ENCODE results near the gene FBXO31.
"Not testable (repeated sequence)": the region's sequence is repeated elsewhere in the genome, so short reads cannot be mapped to it uniquely, and the experiment has no call there.

Gene FBXO31

GRCh38 chr16:87384875-87385167 is 1.2 kb upstream of the FBXO31 start:
- not testable (repeated sequence) for H3K9ac ChIP-seq (ENCODE audit: low read depth, low read length, poor library complexity); H3K79me1 ChIP-seq (ENCODE audit: low read depth, low read length); H3K27me3 ChIP-seq (ENCODE audit: control insufficient read depth in 3 of 3, insufficient read depth in 3 of 3, low read depth in 1 of 3, low read length in 3 of 3); H3K4ac ChIP-seq (ENCODE audit: low read length); H2BK5ac ChIP-seq (ENCODE audit: low read length); H3K23ac ChIP-seq (ENCODE audit: low read depth, low read length, poor library complexity); H2BK15ac ChIP-seq (ENCODE audit: low read length); DNase-seq (ENCODE audit: low spot score); H3K36me3 ChIP-seq (replicated peaks in 1 of 2; ENCODE audit: control insufficient read depth in 2 of 2, insufficient read depth in 2 of 2, low read length in 2 of 2); H4K8ac ChIP-seq (ENCODE audit: low read depth, low read length); H3K14ac ChIP-seq (ENCODE audit: low read length); H4K91ac ChIP-seq (ENCODE audit: low read depth, low read length, poor library complexity); H3K9me3 ChIP-seq (replicated peaks in 1 of 2; ENCODE audit: control insufficient read depth in 2 of 2, insufficient read depth in 1 of 2, low read depth in 1 of 2, low read length in 2 of 2); H2BK12ac ChIP-seq (ENCODE audit: low read length)
- Histone ChIP-seq H2AFZ (ENCODE audit: low read length) (peak overlapping the region; percentile 98), H3K18ac (ENCODE audit: low read length) (peak overlapping the region; percentile 66), H3K4me2 (ENCODE audit: insufficient read depth, low read length, poor library complexity, severe bottlenecking) (peak overlapping the region; percentile 75), H2AK5ac (ENCODE audit: low read depth, low read length) (peak overlapping the region; percentile 71), H3K4me3 (ENCODE audit: low read length in 2 of 2) (peak overlapping the region; percentile 66 to 89), H2BK120ac (ENCODE audit: low read depth, low read length) (peak overlapping the region; percentile 51), H3K4me1 (ENCODE audit: control insufficient read depth in 2 of 2, insufficient read depth in 1 of 2, low read depth in 1 of 2, low read length in 2 of 2) (peaks cover 4 to 23% of the 10 kb centered on the region in 2 donors), H3K27ac (replicated peaks; ENCODE audit: low read length) (peak overlapping the region; percentile 94)
- WGBS, 2 donors (ENCODE audit: extremely low coverage in 2 of 2, insufficient read length in 2 of 2, insufficient replicate concordance in 1 of 2): no CpG with 5 or more reads among the region's 12 CpGs

DNA sequence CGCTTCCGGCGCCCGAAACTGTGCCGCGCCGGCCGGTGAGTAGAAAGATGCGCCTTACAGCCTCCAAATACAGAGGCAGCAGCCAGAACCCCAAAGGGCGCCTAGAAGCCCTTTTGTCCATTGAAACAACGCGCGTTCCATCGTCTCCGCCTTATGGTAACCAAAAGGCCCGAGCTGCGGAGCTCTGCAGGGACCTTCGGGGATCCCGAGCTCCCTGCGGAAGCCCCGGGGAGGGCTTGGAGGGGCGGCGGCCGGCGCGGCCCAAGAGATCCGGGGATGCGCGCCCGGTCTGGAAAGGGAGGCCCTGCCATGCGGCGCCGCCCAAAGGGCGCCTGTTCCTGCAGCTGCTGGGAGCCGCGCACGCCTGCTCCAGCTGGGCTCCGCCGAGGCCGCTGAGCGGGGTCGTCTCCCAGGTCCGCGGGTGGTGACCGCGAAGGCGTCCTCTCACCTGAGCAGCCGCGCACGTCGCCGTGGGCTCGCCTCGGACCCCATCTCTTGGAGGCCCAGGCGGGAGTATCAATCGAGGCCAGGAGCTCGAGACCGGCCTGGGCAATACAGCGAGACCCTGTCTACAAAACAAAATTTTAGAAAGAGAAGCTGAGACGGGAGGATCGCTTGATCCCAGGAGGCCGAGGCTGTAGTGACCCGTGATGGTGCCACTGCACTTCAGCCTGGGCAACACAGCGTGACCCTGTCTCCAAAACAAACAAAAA is 742 bp upstream of the FBXO31 start:
- H3K23ac ChIP-seq (ENCODE audit: low read depth, low read length, poor library complexity): peak overlapping the region; percentile 83
- no peak overlapping the region for H2BK12ac ChIP-seq (ENCODE audit: low read length)
- H3K27me3 ChIP-seq (ENCODE audit: control insufficient read depth in 3 of 3, insufficient read depth in 3 of 3, low read depth in 1 of 3, low read length in 3 of 3): no peaks in the 10 kb centered on the region
- H3K9ac ChIP-seq (ENCODE audit: low read depth, low read length, poor library complexity): peak overlapping the region; percentile 88
- peaks cover 4 to 23% of the 10 kb centered on the region in 2 donors for H3K4me1 ChIP-seq (ENCODE audit: control insufficient read depth in 2 of 2, insufficient read depth in 1 of 2, low read depth in 1 of 2, low read length in 2 of 2)
- H2BK5ac ChIP-seq (ENCODE audit: low read length): peak overlapping the region; percentile 20
- peak overlapping the region; percentile 71 for H2AK5ac ChIP-seq (ENCODE audit: low read depth, low read length)
- H3K9me3 ChIP-seq (replicated peaks in 1 of 2; ENCODE audit: control insufficient read depth in 2 of 2, insufficient read depth in 1 of 2, low read depth in 1 of 2, low read length in 2 of 2): no peaks in the 10 kb centered on the region
- no peak overlapping the region for H4K91ac ChIP-seq (ENCODE audit: low read depth, low read length, poor library complexity)
- no peak overlapping the region for H3K14ac ChIP-seq (ENCODE audit: low read length)
- H3K36me3 ChIP-seq (replicated peaks in 1 of 2; ENCODE audit: control insufficient read depth in 2 of 2, insufficient read depth in 2 of 2, low read length in 2 of 2): peaks cover 0 to 8% of the 10 kb centered on the region in 2 donors
- no peak for DNase-seq (ENCODE audit: low spot score)
- no peak overlapping the region for H4K8ac ChIP-seq (ENCODE audit: low read depth, low read length)
- H2BK120ac ChIP-seq (ENCODE audit: low read depth, low read length): peak overlapping the region; percentile 51
- no peak overlapping the region for H3K4ac ChIP-seq (ENCODE audit: low read length)
- H3K27ac ChIP-seq (replicated peaks; ENCODE audit: low read length): peak overlapping the region; percentile 94
- peak overlapping the region; percentile 25 for H2BK15ac ChIP-seq (ENCODE audit: low read length)
- peaks cover 8% of the 10 kb centered on the region for H3K79me1 ChIP-seq (ENCODE audit: low read depth, low read length)
- H3K4me3 ChIP-seq (ENCODE audit: low read length in 2 of 2): peak overlapping the region; percentile 66 to 89
- peak overlapping the region; percentile 75 for H3K4me2 ChIP-seq (ENCODE audit: insufficient read depth, low read length, poor library complexity, severe bottlenecking)
- no CpG with 5 or more reads among the region's 64 CpGs for WGBS, 2 donors (ENCODE audit: extremely low coverage in 2 of 2, insufficient read length in 2 of 2, insufficient replicate concordance in 1 of 2)
- H3K18ac ChIP-seq (ENCODE audit: low read length): peak overlapping the region; percentile 82
- peak overlapping the region; percentile 98 for H2AFZ ChIP-seq (ENCODE audit: low read length)

DNA sequence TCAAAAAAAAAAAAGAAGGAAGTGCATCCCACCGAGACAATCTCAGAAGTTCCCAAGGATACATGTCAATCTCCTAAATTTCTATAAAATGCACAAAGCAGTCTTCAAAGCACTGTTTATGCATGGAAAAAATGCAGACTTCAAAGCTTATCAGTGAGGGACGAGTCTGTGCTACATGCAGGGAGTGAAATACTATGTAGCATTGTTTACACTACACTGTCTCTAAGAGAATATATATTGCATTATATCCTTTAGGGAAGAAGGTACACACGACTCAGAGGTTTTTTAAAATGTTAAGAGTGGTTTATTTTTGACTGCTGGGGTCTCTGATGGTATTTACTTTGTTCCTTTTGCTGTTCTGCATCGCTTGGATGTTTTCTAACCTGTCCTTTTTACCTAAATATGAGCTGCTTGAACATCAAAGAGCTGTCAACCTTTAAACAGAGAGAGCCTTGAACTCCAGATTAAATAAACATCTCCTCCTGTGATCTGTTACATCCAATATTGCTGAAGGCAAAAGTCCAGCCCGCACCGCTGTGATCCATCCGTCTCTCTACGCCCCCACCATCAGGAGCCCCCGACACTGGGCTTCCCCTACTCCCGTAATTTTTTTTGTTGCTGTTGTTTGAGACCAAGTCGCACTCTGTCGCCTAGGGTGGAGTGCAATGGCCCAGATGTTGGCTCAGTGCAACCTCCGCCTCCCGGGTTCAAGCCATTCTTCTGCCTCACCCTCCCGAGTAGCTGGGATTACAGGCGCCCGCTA is 1.4 kb downstream of the FBXO31 start:
- Histone ChIP-seq H3K9me3 (replicated peaks in 1 of 2; ENCODE audit: control insufficient read depth in 2 of 2, insufficient read depth in 1 of 2, low read depth in 1 of 2, low read length in 2 of 2) (peaks cover 0 to 1% of the 10 kb centered on the region in 2 donors), H2BK120ac (ENCODE audit: low read depth, low read length) (no peak overlapping the region), H3K4ac (ENCODE audit: low read length) (no peak overlapping the region), H2AFZ (ENCODE audit: low read length) (peak overlapping the region; percentile 85), H4K91ac (ENCODE audit: low read depth, low read length, poor library complexity) (no peak overlapping the region), H3K9ac (ENCODE audit: low read depth, low read length, poor library complexity) (no peak overlapping the region), H3K4me1 (ENCODE audit: control insufficient read depth in 2 of 2, insufficient read depth in 1 of 2, low read depth in 1 of 2, low read length in 2 of 2) (peaks cover 0 to 13% of the 10 kb centered on the region in 2 donors), H2BK5ac (ENCODE audit: low read length) (no peak overlapping the region), H3K23ac (ENCODE audit: low read depth, low read length, poor library complexity) (no peak overlapping the region), H2BK15ac (ENCODE audit: low read length) (no peak overlapping the region), H2AK5ac (ENCODE audit: low read depth, low read length) (no peak overlapping the region), H3K27me3 (ENCODE audit: control insufficient read depth in 3 of 3, insufficient read depth in 3 of 3, low read depth in 1 of 3, low read length in 3 of 3) (no peaks in the 10 kb centered on the region), H3K36me3 (replicated peaks in 1 of 2; ENCODE audit: control insufficient read depth in 2 of 2, insufficient read depth in 2 of 2, low read length in 2 of 2) (peaks cover 2 to 14% of the 10 kb centered on the region in 2 donors), H3K18ac (ENCODE audit: low read length) (no peak overlapping the region), H3K14ac (ENCODE audit: low read length) (no peak overlapping the region), H3K4me2 (ENCODE audit: insufficient read depth, low read length, poor library complexity, severe bottlenecking) (peak overlapping the region; percentile 96), H3K4me3 (ENCODE audit: low read length in 2 of 2) (peak overlapping the region; percentile 66 to 93), H3K27ac (replicated peaks; ENCODE audit: low read length) (no peak overlapping the region), H2BK12ac (ENCODE audit: low read length) (no peak overlapping the region), H3K79me1 (ENCODE audit: low read depth, low read length) (peaks cover 11% of the 10 kb centered on the region), H4K8ac (ENCODE audit: low read depth, low read length) (no peak overlapping the region)
- DNase-seq (ENCODE audit: low spot score): no peak
- WGBS, 2 donors (ENCODE audit: extremely low coverage in 2 of 2, insufficient read length in 2 of 2, insufficient replicate concordance in 1 of 2): no CpG with 5 or more reads among the region's 17 CpGs

GRCh38 chr16:87380881-87381280 is 2.7 kb downstream of the FBXO31 start:
- Histone ChIP-seq H3K9me3 (replicated peaks in 1 of 2; ENCODE audit: control insufficient read depth in 2 of 2, insufficient read depth in 1 of 2, low read depth in 1 of 2, low read length in 2 of 2) (peaks cover 0 to 1% of the 10 kb centered on the region in 2 donors), H3K4me3 (ENCODE audit: low read length in 2 of 2) (no peak overlapping the region), H3K4ac (ENCODE audit: low read length) (no peak overlapping the region)

More at GRCh38 chr16:87380881-87381280, 2.7 kb downstream of the FBXO31 start:
- no peak overlapping the region for H2BK5ac ChIP-seq (ENCODE audit: low read length)
- no peak overlapping the region for H3K4me2 ChIP-seq (ENCODE audit: insufficient read depth, low read length, poor library complexity, severe bottlenecking)
- H3K23ac ChIP-seq (ENCODE audit: low read depth, low read length, poor library complexity): no peak overlapping the region
- no peak overlapping the region for H3K18ac ChIP-seq (ENCODE audit: low read length)
- H2BK12ac ChIP-seq (ENCODE audit: low read length): no peak overlapping the region
- H2AK5ac ChIP-seq (ENCODE audit: low read depth, low read length): no peak overlapping the region
- peaks cover 0 to 13% of the 10 kb centered on the region in 2 donors for H3K4me1 ChIP-seq (ENCODE audit: control insufficient read depth in 2 of 2, insufficient read depth in 1 of 2, low read depth in 1 of 2, low read length in 2 of 2)
- no peak overlapping the region for H4K8ac ChIP-seq (ENCODE audit: low read depth, low read length)
- H3K27me3 ChIP-seq (ENCODE audit: control insufficient read depth in 3 of 3, insufficient read depth in 3 of 3, low read depth in 1 of 3, low read length in 3 of 3): no peaks in the 10 kb centered on the region
- H3K27ac ChIP-seq (replicated peaks; ENCODE audit: low read length): no peak overlapping the region
- no peak overlapping the region for H2BK120ac ChIP-seq (ENCODE audit: low read depth, low read length)
- no peak overlapping the region for H2AFZ ChIP-seq (ENCODE audit: low read length)
- DNase-seq (ENCODE audit: low spot score): no peak
- H3K79me1 ChIP-seq (ENCODE audit: low read depth, low read length): peaks cover 11% of the 10 kb centered on the region
- no peak overlapping the region for H3K14ac ChIP-seq (ENCODE audit: low read length)
- H2BK15ac ChIP-seq (ENCODE audit: low read length): no peak overlapping the region
- WGBS, 2 donors (ENCODE audit: extremely low coverage in 2 of 2, insufficient read length in 2 of 2, insufficient replicate concordance in 1 of 2): no CpG with 5 or more reads among the region's 4 CpGs
- H4K91ac ChIP-seq (ENCODE audit: low read depth, low read length, poor library complexity): no peak overlapping the region
- peaks cover 2 to 14% of the 10 kb centered on the region in 2 donors for H3K36me3 ChIP-seq (replicated peaks in 1 of 2; ENCODE audit: control insufficient read depth in 2 of 2, insufficient read depth in 2 of 2, low read length in 2 of 2)
- no peak overlapping the region for H3K9ac ChIP-seq (ENCODE audit: low read depth, low read length, poor library complexity)
